K562 treated with DMSO at 1 percent for 4 hours (cell line): ENCODE results near the gene VCAN. TPM values are rescaled to one million over a fixed set of nuclear protein-coding genes. Genes with fewer than 3 reads are reported as not detected.

Experiments used
- total RNA-seq: library from RNA; unstranded; fragments of 300-600 nt; gene quantifications from 2 replicates; pipeline ENCODE4 v1.2.3, GENCODE V29; 2022; ENCODE audit not compliant: insufficient read depth

VCAN gene
- 0.16 TPM in 1 of 2 replicates, not detected in the other for total RNA-seq

DNA sequence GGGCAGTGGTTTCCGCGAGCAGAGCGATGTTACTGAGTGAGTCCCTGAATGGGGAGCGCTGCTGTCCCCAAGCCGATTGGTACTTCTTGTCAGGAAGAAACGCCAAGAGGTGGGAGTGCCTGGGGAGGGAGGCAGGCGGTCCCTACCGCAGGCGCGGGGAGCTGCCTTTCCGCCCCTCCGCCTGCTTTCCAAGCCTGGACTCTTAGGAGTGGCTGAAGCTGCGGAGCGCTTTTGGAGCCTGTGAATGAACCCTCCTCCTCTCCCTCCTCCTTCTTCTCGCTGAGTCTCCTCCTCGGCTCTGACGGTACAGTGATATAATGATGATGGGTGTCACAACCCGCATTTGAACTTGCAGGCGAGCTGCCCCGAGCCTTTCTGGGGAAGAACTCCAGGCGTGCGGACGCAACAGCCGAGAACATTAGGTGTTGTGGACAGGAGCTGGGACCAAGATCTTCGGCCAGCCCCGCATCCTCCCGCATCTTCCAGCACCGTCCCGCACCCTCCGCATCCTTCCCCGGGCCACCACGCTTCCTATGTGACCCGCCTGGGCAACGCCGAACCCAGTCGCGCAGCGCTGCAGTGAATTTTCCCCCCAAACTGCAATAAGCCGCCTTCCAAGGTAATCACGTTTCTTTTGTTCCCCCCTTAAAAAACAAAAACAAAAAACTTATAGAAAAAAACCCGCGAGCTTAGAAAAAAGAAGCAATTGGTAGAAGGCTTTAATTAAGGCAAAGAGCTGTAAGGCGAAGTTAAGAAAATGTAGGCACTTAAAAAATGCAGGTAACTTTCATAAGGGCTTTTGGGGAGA is at the start of gene VCAN:
TSS of gene VCAN (plus strand) at position 340 of the 808 bp plus-strand sequence. CDS start 11,775 bp downstream, outside the sequence.

Other genes with a start within 250 kb of the VCAN start
- gene HAPLN1, start 249.1 kb downstream of the VCAN start, total RNA-seq, result not detected in 2 replicates